Esophagus muscularis mucosa (tissue), 4 donors: Measurements from ENCODE around the gene PLBD2.
"Not testable (repeated sequence)": the region's sequence is repeated elsewhere in the genome, so short reads cannot be mapped to it uniquely, and the experiment has no call there.

ENCODE experiments used
- CTCF ChIP-seq, 3 experiments: fragments of 200-600 bp in 2 of 3; fragments of 450-650 bp in 1 of 3; sonication (generic) in 2 of 3; IDR thresholded peaks; one replicate each; pipeline ENCODE4 v1.5.1; 2017 to 2019; ENCODE audit warnings: antibody characterized with exemption in 3 of 3, mild to moderate bottlenecking in 2 of 3, moderate library complexity in 1 of 3
- EP300 ChIP-seq: sonication (generic); formaldehyde crosslinking; IDR thresholded peaks from one replicate; pipeline ENCODE4 v1.6.1; 2017; ENCODE audit warnings: antibody characterized with exemption
- POLR2A ChIP-seq: fragments of 450-650 bp; IDR thresholded peaks from one replicate; pipeline ENCODE4 v1.6.1; 2017; ENCODE audit warnings: antibody characterized with exemption, moderate library complexity, mild to moderate bottlenecking, low read depth
- POLR2AphosphoS5 ChIP-seq, 2 donors: sonication (generic); formaldehyde crosslinking; IDR thresholded peaks; one replicate each; pipeline ENCODE4 v1.6.1; 2017; ENCODE audit warnings: antibody characterized with exemption in 2 of 2

GRCh38 chr12:113354192-113354591, 4.2 kb upstream of the PLBD2 start:
- not testable (repeated sequence) for TF ChIP-seq EP300; CTCF (IDR thresholded peaks at IDR 0.05); POLR2A; POLR2AphosphoS5 (IDR thresholded peaks at IDR 0.05)
